ENCODE data around the gene NCBP2L.

The NCBP2L gene

GRCh38 chrX:107777536-107777832 is at the start of gene NCBP2L:
NCBP2L (plus strand) TSS chrX:107777733; CDS start chrX:107794221, 16,488 bp downstream.
- DNase-seq: no peak

DNA sequence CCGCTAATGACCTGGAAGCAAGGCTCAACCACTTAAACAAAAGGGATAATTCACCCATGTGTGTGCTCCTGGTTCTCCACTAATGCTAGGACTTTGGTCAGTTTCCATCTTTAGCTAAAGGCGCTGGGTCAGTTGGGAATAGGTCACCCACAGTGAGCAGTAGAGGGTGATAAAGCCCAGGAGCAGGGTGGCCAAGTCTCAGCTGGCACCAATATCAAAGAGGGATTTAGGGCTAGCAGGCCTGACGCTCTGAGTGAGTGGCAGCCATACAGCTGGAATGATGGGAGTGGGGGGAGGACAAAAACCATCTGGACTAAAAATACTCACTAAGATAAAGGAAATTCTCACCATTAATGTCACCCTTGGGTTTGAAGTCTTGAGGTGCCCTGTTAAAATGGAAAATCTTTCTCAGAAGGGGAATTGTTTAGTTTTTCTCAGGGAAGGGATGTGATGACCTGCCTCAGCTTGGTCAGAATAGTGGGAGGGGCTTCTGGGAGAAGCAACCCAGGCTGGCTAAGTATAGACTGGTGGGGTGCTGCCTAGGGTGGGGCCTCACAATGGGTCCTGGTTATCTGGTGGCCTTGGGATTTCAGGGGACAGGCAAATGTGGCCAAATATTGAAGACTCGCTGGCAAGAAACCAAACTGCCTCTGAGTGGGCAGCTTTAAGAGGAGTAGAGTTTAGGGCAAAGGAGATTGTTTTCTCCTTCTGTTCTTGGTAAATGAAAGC is 49.0 kb upstream of the NCBP2L start:
- DNase-seq: no peak

DNA sequence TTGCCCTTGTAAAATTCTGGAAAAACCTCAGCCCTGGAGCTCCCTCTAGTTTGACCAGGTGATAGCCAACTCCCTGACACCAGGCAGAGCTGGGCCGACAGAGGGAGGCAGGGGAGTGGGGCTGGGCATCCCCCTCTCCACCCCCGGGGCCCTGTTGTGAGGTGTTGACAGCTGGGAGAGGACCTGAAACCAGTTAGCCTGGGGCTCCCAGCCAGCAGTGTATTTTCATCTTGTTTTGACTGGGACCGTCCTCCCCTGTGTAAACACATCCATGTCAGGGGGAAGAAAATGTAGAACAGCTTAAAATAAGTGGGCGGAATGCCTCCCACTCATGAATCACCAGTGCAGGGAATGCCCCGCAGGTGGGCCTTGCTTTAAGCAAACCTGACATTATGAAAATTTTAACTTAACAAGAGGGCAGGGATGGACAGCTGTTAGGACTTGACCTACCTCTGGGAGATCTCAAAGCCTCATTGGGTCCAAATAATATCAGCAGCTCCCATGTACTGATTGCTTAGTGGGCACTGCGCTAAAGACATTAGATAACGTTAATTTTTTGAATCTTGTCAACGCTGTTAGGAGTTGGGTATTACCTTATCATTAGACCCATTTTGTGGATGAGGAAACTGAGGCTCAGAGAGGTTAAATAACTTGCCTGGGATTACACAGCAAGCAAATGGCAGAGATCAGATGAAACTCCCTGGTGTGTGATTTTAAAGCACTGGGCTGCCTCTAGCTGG is 47.8 kb upstream of the NCBP2L start:
- no peak for DNase-seq

GRCh38 chrX:107730298-107730655 is 47.3 kb upstream of the NCBP2L start:
- no peak for DNase-seq

GRCh38 chrX:107730991-107731766 is 46.4 kb upstream of the NCBP2L start:
- no peak for DNase-seq

- DNase-seq: peak; percentile 81
These were observed 45.6 kb upstream of the NCBP2L start for GRCh38 chrX:107731831-107732502.

- DNase-seq: no peak
These were observed 43.8 kb upstream of the NCBP2L start for GRCh38 chrX:107733686-107734085.

DNA sequence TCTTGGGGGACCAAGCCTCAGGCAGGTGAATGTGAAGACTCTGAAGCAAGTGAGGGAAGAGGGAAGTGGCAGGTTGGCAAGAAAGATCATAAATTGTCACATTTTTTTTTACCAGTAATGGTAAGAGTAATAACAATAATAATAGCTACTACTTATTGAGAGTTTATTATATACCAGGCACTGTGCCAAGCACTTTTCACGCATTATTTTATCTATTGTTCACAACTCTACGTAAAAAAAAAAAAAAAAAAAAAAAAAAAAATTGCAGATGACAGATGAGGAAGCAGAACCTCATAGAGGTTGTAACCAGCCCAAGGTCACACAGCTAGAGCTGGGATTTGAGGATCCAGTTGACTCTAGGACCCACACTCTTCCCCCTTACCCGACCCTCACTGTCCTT is 42.9 kb upstream of the NCBP2L start:
- DNase-seq: no peak

- no peak for DNase-seq
These were observed 40.6 kb upstream of the NCBP2L start for GRCh38 chrX:107736781-107737531.

GRCh38 chrX:107738272-107738671 is 39.3 kb upstream of the NCBP2L start:
- DNase-seq: no peak

DNA sequence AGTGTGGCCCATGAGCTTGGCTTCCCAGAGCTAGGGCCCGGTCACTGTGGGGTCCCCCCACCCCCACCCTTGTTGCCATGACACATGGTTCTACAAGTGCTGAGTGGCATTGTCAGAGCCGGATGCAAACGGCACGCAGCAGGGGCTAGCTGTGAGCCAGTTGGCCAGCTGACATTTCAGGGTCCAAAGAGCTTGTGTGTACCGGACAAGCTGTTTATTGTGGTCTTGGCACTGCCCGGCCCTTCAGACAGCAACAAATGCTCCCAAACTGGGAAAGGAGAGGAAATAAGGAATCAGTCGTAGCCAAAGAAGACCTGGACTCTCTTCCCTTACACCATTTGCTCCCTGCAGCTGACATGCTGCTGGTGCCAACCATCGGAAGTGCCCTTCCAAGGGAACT is 38.8 kb upstream of the NCBP2L start:
- no peak for DNase-seq

DNA sequence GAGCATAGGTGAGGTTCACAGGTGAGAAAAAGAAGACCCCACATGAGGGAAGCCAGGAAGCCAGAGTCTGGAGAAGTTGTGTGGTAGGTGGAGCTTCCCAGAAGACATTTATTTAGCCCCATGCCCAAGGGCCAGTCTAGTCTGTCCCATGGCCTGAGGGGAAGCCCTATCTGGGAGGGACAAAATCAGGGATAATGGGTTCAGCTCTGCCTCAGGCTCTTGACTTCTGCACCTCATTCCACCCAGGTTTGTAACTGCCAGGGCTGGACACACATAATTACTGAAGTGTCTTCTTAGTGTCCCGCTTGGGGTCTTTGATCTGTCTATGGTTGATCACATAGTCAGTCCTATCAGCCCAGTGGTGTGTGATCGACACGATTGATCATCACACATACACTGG is 38.0 kb upstream of the NCBP2L start:
- DNase-seq: no peak

- no peak for DNase-seq
These were observed 36.1 kb upstream of the NCBP2L start for GRCh38 chrX:107741404-107741790.

GRCh38 chrX:107742700-107743191 is 34.8 kb upstream of the NCBP2L start:
- DNase-seq: no peak

- DNase-seq: no peak
These were observed 33.5 kb upstream of the NCBP2L start for GRCh38 chrX:107743995-107744394.

DNA sequence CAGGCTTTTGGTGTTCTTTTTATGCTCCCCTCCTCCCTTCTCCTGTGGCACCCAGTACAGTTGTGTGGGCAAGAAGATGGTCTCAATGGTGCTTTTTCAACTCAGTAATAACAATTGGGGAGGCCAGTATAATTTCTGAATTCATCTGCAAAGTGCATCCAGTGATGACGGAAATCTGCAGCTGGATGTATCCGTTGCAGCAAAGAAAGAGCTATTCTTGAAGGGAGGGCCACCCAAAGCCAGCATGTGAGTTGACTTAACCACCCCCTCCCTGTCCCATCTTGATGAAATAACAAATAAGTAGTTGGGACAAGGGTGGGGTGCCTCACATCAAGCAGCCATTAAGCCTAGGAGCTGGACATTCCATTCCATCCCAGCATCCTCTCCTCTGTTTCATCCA is 32.7 kb upstream of the NCBP2L start:
- no peak for DNase-seq

DNA sequence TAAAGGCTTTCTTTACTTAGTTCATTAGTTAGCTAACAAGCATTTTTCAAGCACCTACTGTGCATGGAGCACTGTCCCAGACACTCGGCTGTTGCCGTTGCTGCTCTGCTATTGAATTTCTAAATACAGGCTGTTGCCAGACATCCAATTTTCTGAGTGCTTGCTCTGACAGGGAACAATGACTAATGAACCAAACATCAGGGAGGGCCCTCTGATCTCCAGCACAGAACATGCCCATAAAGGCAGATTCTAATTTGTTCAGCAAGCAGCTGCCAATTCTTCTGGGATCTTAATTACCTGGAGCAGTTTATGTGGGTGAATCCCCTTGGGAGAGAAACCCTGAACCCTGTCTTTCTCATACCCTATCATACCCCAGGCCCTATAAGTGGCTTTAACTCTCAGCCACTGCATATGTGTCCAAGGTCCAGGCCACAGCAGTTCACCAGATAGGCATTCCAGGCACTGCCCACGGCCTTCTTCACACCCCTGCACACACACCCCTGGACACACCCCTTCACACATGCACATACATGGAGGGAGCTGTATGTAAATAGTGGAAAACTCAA is 29.9 kb upstream of the NCBP2L start:
- peak; percentile 56 for DNase-seq

DNA sequence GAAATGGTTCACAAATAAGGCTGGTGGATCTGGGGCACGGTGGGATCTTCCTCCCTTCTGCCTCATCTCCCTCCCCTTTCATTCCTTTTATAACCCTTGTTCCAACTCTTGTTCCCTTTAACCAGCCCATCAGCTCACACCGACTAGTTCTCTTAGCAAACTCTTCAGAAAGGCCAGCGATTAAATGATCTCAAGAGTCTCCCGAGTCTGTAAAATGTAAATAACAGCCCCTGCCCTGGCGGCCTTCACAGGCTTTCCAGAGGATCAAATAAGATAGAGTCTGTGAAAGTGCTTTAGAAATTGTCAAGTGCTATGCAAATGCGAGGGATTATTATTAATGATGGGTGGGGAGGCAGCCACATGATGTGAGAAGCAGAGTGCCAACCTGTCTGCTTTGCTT is 29.0 kb upstream of the NCBP2L start:
- DNase-seq: no peak

GRCh38 chrX:107750263-107750662 is 27.3 kb upstream of the NCBP2L start:
- DNase-seq: no peak

DNA sequence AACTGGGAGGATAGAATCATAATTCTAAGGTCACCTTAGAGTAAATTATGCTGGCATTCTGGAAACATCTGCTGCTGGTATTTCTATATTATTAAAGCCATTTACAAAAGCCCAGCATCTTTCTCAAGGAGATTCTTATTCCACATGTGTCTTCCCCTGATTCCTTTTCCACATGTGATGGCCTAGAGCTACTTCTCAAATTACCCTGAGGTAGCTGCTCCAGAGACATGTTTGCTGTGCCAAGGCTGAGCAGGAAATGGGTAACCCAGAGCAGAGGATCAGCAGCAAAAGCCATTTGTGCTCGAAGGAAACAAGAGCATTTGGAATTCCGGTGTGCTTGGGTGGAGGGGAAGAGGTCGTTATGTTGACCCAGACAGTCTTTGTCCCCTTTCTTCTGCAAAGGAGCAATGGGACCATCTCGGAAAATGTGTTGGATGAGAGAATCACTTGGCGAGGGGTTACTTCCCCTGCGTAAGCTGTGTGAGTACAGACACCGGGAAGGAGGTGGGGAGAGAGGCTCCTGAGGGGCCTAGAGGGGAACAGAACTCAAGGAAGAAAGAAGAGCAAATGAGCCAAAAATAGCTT is 26.6 kb upstream of the NCBP2L start:
- DNase-seq: no peak

GRCh38 chrX:107752043-107752442 is 25.5 kb upstream of the NCBP2L start:
- no peak for DNase-seq

DNA sequence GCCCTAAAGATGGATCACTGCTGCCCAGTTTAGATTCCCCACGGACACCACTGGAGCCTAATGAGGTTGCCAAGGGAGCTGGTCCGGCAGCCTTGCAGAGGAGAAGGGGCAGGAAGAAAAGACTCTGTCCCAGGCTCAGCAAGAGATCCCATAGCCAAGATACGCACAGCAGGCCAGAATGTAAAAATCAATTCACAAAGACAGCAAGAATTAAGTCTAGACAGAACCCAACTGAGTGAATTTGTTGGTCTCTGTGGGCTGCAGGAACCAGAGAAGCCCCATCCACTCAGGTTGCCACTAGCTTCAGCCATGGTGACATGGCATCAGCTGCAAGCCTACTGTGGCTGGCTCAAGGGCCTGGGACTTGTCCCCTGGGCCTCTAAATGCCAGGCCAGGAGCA is 24.8 kb upstream of the NCBP2L start:
- DNase-seq: no peak

Measured in fibroblast of upper back skin (primary cell).